ENCODE data around the gene MLEC.
A peak's percentile ranks its signal among the peaks of the same experiment; 100 is the strongest.

Gene MLEC

DNA sequence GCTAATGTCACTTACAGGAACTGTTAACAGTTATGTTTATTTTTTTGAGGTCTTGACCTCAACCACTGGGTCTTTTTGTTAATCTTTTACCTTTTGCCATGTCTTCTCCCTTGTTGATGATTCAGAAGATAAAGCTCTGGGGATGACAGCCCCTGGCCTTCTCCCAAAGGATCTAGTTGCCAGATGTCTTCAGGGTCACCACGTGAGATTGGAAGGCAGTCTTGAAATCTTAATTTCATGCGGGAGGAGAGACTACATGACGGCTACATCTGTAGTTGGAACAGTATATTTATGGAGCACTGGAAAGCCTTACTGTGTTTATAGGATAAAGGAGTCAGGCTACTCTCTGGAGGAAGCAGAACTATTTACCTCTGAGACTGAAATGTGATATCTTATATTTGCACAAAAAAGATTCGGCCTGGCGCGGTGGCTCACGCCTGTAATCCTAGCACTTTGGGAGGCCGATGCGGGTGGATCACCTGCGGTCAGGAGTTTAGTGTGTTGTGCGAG lies 5.6 kb downstream of the MLEC start:
- DNase-seq (ENCODE audit: low read depth) = no peak

DNA sequence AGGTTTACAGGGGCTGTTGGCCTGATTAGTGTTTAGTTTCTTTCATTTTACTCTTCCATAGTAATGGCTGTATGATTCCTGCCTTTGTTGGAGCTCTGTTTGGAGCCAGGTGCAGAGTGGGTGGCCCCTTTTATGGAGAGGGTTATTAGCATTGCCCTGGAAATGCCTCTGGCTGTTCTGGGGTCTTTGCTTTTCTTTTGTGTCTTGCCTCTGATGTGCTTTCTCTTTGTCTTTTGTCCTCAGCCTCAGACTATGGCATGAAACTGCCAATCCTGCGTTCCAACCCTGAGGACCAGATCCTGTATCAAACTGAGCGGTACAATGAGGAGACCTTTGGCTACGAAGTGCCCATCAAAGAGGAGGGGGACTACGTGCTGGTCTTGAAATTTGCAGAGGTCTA lies 6.9 kb downstream of the MLEC start:
- no peak for DNase-seq (ENCODE audit: low read depth)

DNA sequence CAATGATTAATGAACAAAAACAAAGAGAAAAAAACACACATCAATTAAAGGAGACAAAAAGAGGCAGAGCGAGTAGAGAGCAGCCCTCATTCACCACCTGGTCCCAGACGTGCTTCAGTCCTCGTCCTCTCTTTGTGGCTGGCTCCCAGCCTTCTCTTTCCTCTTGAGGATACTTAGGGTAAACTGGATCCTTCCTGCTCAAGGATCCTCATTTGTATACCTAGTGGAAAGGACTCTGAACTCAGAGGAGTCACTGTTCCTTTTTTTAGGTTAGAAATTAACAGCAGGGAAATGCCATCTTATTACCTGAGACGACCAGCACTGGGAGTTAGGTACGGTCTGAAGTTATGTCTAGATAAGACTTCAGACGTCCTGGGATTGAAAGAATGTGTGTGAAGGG lies 9.7 kb downstream of the MLEC start:
- no peak for DNase-seq (ENCODE audit: low read depth)

DNA sequence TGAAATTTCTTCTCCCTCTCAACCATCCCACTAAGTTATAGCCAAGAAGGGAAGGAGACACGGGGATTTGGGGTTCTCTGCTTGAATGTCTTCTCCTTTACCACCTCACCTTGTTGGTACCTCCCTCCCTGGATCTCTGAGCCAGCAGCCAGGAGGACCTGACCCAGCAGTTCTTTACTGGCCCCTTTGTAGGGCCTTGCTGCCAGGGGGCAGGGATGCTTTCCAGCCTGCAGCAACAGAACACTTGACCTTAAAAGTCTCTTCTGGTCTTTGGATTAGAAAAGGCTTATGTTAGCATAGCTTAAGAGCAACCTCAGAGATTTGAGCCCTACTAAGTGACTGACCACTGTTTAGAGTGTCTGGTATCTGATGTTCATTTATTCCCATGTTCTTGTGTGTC lies 10.4 kb downstream of the MLEC start:
- DNase-seq (ENCODE audit: low read depth) = no peak

DNA sequence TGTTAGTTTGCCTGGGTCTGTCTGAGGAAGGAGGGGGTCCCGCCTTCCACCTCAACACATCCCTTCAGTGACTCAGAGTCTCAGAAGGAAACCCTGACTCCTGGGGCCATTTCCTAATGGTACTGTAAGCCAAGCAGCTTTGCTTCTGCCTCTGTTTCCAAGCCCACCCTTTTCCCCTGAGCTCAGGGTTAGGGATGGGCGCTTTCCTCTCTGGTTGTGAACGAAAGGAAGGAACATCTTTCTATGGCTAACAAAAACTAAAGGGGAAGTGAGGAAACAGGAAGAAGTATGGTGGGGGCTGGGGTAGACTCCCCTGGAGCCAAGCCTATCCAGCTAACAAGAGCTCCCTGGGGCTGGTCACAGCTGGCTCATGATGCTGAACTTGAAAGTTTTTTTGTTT lies 11.7 kb downstream of the MLEC start:
- DNase-seq (ENCODE audit: low read depth) = no peak

DNA sequence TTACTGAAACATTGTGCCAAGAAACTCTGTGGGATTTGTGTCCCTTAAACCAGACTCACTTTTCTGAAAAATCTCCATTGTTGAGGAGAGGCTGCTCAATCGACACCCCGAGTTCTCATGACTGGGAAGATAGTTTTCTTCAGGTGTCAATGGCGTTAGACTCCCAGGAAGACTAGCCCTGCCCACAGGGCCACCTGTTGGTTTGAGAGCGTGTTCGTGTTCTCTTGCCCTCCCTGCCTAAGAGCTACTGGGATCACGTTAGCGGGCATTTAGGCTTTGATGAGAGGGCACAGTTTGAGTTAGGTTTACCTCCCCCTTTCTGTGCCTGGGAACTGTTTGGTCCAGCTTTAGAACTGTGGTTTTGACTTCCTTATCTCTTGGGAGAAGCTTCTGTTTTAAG lies 12.6 kb downstream of the MLEC start:
- no peak for DNase-seq (ENCODE audit: low read depth)

DNA sequence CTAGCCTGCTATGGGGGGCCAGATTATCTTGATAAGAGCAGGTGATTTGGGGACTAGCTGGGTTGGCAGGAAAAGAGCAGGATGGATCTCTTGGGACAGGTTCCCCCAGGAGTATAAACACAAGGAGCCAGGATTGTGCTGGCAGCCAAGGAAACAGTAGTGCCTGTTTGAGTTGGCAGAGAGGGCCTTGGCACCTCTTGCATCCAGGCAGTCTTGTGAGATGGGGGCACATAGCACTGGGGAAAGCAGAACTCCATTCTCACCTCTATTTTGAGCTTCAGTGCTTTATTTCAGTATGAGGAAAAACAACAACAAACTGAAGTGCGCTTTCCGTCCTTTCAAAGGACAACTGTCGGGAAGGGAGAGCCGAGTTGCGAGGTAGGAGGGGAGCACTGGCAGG lies 13.9 kb downstream of the MLEC start:
- no peak for DNase-seq (ENCODE audit: low read depth)

DNA sequence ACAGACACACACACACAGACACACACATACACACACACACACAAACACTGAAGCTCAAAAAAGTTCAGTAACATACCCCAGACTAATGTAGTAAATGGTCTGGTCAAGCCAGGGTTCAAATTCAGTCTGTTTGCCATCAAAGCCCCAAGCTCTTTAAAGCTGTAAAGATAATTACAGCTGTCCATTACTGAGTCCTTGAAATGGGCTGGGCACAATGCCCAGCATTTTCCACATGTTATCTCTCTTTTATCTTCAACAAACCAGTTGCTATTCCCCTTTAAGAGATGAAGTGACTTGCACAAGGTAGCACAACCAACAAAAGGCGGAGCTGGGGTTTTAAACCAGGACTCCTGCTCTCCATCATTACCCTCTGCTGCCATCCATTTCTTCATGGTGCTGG lies 15.7 kb downstream of the MLEC start:
- no peak for DNase-seq (ENCODE audit: low read depth)

DNA sequence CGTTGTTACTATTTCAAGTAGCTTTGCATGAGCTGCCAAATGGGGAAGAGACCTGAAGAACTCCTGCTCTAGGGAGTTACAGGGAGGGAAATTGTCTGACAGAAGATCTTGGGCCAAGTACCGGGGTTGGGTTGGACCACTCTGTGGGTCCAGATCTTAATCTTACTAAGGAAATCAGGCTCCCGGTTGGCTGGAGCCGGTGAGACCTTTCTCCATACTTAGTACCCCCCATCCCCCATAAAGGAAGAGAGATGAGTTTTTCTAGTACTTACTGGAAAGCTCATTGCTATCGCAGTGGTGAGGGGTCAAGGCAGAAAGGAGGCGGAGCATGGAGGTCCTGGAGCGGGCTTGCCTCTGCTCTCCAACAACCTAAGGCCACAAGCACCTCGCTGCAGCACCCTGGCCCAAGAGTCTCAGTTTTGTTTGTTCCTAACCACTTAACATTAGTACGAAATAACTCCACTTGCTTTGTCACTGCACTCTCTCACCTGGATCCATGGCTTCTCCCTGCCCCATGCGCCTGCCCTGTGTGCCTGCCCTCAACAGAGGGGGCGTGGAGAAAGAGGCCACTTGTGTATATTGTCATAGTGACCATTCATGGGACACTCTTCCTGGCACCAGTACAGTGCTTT lies 16.5 kb downstream of the MLEC start:
- no peak for DNase-seq (ENCODE audit: low read depth)

DNA sequence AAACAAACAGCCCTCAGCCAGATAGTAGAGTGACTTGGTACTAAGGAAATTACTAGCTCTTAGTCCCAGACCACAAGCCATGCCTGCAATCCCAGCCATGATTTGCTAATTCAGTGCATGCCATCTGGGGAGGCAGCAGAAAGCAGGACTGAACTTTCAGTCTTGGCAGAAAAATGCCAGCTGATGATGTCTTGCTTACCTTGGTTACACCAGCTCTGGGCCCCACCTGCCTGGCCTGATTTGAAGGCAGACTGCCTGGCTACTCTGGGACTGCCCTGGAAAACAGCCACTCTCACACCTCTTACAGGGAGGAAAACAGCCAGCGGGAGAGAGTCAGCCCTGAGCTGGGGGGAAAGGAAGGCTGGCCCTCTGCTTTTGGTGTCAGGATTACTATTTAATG lies 18.7 kb downstream of the MLEC start:
- DNase-seq (ENCODE audit: low read depth) = no peak

DNA sequence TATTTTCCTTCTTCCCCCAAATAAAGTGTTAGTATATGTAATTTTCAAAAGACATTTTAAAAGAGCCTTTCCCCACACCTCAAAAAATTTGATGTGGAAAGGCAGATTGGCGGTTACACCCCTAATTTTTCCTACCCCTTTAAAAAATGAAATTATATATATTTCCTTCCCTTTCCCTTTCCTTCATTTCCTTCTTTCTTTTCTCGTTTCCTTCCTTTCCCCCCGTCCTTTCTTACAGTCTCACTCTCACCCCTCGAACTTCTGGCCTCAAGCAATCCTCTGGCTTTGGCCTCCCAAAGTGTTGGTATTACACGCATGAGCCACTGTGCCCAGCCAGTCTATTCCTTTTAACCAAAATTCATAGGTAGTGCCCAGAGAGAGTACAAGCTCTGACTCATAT lies 19.1 kb downstream of the MLEC start:
- no peak for DNase-seq (ENCODE audit: low read depth)

DNA sequence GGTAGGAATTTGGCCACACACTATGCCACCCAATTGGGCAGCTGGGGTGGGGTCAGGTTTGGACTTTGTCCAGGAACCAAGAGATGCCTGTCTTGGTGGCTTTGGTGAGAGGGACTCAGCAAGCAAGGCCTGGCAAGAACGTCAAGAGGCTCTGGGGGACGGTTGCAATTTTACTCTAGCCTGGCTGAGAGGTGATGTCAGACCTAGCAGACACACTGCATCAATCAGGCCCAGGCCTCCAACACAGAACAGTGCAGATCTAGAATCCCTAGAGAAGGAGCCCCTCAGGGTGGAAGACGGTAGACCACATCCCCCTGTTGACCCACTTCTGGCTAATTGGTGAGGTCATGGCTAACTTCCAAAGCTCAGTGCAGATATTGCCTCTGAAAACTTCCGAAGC lies 21.7 kb downstream of the MLEC start:
- no peak for DNase-seq (ENCODE audit: low read depth)

DNA sequence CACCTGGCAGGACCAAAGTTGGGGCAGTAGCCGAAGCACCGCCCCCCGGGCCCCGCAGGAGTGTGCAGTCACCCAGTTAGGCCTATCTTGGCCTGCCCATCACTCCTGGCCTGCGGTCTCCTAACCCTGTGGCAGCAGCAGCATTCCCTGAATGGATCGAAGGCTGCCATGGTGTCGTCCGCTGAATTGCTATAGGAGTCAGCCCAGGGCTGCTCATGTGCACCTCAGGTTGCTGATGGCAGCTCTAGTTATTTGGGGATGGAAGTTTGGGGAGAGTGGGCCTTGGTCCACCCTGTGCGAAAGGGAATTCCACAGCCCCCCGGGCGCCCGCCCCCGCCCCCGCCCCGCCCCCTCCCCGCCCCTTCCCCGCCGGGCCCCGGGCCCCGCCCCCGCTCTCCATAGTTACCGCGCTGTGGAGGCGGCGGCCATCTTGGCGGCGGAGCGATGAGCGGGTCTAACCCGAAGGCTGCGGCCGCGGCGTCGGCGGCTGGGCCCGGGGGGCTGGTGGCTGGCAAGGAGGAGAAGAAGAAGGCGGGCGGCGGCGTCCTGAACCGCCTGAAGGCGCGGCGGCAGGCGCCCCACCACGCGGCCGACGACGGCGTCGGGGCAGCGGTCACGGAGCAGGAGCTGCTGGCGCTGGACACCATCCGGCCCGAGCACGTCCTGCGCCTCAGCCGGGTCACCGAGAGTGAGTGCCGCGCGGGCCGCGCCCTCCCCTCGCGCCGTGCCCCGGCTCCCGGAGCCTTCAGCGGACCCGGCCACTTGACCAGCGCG lies 23.3 kb downstream of the MLEC start, which contains the start of gene UNC119B:
Gene UNC119B (plus strand): TSS at position 428 of the 774 bp plus-strand sequence. CDS start 17 bp downstream, at position 445.
- DNase-seq (ENCODE audit: low read depth) = peak; percentile 68

DNA sequence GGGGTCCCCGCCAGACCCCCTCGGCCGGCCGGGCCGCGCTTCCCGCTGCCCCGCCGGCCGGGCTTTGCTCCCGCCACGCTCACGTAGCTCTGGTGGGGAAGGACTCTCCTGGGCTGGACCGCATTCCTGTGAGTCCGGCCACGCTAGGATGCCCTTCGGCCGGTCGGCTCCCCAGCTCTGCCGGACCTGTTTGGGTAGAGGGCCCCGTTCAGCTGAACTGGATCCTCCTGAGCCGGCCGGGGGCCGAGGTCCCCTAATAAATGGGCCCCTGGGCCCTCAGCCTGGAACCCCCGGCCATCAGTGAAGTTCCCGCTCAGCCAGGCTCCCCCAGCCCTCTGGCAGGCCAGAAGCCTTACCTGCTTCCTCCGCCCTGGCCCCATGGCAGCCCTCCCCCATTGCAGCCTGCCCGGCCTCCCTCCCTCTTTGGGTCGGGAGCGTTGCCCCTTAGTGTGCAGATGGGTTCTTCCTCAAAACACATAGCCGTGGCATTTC lies 23.9 kb downstream of the MLEC start:
- peak; percentile 9 for DNase-seq (ENCODE audit: low read depth)

DNA sequence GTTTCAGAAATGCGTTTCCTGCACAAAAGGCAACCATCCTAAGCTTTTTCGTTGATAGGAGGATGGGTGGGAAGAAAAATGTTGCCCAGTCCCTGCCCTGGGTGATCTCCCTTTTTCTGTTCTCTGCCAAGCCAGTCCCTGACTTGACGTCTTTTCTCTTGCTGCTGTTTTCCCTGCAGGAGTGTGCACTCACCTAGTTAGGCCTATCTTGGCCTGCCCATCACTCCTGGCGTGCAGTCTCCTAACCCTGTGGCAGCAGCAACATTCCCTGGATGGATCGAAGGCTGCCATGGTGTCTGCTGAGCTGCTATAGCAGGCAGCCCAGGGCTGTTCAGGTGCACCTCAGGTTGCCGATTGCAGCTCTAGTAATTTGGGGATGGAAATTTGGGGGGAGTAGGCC lies 24.5 kb downstream of the MLEC start:
- no peak for DNase-seq (ENCODE audit: low read depth)

DNA sequence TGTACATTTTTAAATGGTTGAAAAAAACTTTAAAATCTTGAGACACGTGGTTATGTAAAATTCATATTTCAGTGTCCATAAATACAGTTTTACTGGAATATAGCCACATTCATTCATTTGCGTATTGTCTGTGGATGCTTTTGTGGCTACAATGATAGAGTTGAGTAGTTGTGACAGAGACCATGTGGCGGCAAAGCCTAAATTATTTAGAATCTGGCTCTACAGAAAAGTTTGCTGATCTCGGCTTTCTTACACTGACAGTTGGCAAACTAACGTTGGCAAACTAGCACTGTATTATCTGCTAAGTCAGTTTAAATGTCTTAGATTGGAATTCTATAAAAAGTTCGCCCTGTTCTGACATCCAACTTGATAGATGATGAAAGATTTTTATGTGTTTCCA lies 25.7 kb downstream of the MLEC start:
- DNase-seq (ENCODE audit: low read depth) = no peak

DNA sequence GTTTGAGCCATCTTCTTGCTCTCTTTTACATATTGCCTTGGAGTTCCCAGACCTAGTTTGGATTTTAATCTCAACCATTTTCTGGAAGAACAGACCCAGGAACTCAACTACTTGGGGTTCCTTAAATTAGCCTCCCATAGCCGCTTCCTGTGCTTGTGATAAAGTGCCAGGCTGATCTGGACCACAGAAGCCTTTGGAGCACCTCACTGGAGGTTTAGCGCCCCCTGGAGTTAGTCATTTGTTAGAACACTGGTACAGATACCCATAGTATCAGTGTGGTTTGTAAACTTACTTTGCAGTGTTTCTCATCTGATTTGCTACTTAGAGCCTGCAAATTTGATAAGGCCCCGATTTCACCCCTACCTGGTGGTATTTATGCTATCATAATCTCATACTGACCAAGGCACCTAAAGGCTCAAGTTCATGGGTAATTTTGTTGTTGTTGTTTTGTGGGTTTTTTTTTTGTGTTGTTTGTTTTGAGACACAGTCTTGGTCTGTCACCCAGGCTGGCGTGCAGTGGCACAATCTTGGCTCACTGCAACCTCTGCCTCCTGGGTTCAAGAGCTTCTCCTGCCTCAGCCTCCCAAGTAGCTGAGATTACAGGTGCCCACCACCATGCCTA lies 27.0 kb downstream of the MLEC start:
- peak; percentile 48 for DNase-seq (ENCODE audit: low read depth)

DNA sequence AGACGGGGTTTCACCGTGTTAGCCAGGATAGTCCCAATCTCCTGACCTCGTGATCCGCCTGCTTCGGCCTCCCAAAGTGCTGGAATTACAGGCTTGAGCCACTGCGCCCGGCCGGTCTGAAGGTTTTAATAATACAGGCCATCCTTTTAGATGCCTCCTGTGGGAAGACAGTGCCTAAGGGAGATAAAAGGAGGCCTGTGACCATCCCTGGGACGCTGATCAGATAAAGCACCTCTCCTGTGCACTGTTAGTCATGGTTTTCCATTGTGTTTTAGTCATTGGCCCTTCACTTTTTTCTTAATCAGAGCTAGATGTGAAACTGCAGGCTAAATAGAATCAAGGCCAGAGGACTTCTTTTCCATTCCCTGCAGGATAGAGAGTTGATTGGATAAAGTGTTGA lies 31.1 kb downstream of the MLEC start:
- DNase-seq (ENCODE audit: low read depth) = no peak

DNA sequence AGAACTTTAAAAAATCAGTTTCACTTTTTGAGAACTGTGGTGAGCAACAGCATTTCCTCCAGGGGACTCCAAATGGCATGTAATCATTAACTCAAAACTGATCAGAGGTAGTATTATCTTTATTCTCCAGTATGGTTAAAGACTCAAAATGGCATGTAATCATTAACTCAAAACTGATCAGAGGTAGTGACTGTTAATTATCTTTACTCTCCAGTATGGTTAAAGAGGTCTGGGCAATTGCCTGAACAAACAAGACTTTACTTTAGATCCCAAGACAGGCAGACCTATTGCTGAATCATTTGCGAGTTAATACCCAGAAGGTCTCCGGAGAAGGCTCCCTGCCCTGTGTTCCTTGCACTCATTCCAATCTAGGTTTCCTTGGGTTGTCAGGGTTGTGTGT lies 32.1 kb downstream of the MLEC start:
- no peak for DNase-seq (ENCODE audit: low read depth)

DNA sequence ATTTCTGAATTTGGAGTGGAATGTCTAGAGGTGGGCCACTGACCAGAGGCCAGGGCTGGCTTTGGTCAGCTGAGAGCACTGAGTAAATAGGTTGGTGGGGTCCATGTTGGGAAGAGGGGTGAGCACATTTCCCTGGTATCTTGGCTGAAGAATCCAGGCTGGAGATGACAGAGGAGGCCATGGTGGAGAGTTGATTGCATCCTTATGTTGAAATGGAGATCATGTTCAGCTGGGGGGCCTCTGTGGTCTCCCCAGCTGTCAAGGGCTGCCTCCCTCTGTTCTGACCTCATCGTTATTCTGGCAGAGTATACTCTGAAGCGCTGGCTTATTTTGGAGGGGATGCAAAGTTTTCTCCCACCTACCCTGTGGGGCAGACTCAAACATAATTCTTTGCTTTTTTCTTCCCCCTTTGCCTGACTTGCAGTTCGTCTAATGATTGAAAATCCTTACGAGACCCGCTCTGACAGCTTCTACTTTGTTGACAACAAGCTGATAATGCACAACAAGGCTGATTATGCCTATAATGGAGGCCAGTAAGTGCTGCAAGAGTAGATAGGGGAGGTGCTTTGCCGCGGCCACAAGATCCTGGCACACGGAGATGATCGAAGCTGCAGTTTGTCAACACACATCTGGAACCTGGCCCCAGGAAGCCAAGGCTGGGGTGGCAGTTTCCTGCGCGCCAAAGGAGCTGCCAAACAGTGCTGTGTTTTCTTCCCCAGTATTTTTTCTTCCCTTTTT lies 32.7 kb downstream of the MLEC start:
- DNase-seq (ENCODE audit: low read depth) = no peak

DNA sequence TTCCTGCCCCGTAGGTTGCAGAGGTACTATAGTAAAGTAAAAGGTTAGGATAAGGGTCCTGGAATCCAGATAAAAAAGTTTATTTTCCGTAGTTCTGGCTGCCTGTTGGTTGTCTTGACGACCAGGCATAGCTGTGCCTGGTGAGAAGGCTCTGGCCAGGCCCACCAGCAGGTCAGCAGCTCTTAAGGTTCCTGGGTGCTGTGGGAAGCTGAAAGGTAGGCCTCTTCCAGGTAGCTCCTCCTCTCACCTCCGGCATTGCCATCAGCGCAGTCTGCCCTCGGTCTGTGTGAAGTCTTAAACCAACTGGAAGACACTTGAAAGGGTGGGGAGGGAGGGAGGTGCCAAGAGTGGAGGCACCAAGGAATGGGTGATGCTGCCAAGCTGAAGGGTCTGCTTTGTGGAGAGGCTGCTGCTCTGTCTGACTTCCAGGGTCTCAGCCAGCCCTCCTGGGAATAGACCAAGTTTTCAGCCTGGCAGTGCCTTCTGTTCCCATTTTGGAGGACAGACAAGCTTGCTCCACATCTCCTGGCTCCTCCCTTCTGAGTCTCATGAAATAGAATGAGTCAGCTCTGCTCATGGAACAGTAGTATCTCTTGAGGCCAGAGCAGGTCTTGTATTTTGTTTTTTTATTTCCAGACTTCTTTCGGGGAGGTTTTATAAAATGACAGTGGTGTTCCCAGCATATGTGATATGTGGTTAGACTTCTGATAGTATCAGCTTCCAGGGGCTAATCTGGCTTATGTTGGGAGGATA lies 33.5 kb downstream of the MLEC start:
- no peak for DNase-seq (ENCODE audit: low read depth)
